Panc1 (cell line): ENCODE measurements around the gene NSG2.

Experiments
- POLR2AphosphoS5 ChIP-seq: IDR thresholded peaks from 2 replicates; pipeline ENCODE4 v1.6.1; 2012; ENCODE audit warnings: mild to moderate bottlenecking, low read depth, low read length, moderate library complexity
- SIN3A ChIP-seq: IDR thresholded peaks from 2 replicates; pipeline ENCODE4 v1.6.1; 2012; ENCODE audit warnings: low read depth, mild to moderate bottlenecking, low read length, moderate library complexity, borderline replicate concordance; ENCODE audit not compliant: insufficient read depth
- TF ChIP-seq, protein P1 (sequence below): fragments of 450-650 bp; IDR thresholded peaks from 2 replicates; pipeline ENCODE4 v1.5.1; 2017; ENCODE audit warnings: mild to moderate bottlenecking

DNA sequence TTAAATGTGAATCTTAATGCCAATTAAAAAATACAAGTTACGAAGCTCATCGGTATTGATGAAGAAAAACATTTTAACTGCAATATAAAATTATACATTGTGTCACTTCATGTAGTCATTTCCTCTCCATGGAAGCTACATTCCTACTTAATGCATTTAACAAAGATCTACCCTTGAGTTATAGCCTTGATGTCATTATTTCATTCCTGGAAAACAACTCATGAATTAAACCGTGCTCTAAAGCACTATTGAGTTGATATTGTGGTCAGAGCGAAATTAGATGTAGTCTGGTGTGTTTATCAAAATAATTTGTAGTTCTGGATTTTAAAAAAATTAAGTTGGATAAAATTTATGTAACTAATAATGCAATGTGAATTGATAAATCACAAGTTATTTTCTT, 45.4 kb upstream of the NSG2 start:
- TF ChIP-seq, protein P1, sequence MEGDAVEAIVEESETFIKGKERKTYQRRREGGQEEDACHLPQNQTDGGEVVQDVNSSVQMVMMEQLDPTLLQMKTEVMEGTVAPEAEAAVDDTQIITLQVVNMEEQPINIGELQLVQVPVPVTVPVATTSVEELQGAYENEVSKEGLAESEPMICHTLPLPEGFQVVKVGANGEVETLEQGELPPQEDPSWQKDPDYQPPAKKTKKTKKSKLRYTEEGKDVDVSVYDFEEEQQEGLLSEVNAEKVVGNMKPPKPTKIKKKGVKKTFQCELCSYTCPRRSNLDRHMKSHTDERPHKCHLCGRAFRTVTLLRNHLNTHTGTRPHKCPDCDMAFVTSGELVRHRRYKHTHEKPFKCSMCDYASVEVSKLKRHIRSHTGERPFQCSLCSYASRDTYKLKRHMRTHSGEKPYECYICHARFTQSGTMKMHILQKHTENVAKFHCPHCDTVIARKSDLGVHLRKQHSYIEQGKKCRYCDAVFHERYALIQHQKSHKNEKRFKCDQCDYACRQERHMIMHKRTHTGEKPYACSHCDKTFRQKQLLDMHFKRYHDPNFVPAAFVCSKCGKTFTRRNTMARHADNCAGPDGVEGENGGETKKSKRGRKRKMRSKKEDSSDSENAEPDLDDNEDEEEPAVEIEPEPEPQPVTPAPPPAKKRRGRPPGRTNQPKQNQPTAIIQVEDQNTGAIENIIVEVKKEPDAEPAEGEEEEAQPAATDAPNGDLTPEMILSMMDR: no peak
- TF ChIP-seq SIN3A: no peak
- TF ChIP-seq POLR2AphosphoS5: no peak
